H1 (cell line): ENCODE measurements around the gene NABP2. TPM values are rescaled to one million over a fixed set of nuclear protein-coding genes. Genes with fewer than 3 reads are reported as not detected.

Experiments
- CREB1 ChIP-seq: IDR thresholded peaks from 2 replicates; pipeline ENCODE4 v1.6.1; 2012; ENCODE audit warnings: inconsistent platforms
- EZH2 ChIP-seq: fragments of 200-600 bp; sonication (generic); IDR thresholded peaks from 2 replicates; pipeline ENCODE4 v1.7.1; 2012; ENCODE audit warnings: low read depth, mild to moderate bottlenecking, moderate library complexity, low read length, inconsistent platforms; ENCODE audit not compliant: severe bottlenecking
- HDAC6 ChIP-seq: IDR thresholded peaks from one replicate; pipeline ENCODE4 v1.7.1; 2012; ENCODE audit warnings: low read depth, mild to moderate bottlenecking, inconsistent platforms, low read length, moderate library complexity
- PHF8 ChIP-seq: fragments of 200-600 bp; sonication (generic); conservative IDR thresholded peaks from 2 replicates; pipeline ENCODE4 v1.7.1; 2012; ENCODE audit warnings: low read depth, mild to moderate bottlenecking, inconsistent platforms, low read length, moderate library complexity
- POLR2A ChIP-seq, 2 experiments: IDR thresholded peaks; 1 replicate in 1 of 2; 2 replicates in 1 of 2; pipeline ENCODE4 v1.6.1; 2011; ENCODE audit warnings: low read depth in 2 of 2, low read length in 2 of 2, mild to moderate bottlenecking in 2 of 2; ENCODE audit errors: control extremely low read depth in 1 of 2
- POLR2AphosphoS5 ChIP-seq: IDR thresholded peaks from 2 replicates; pipeline ENCODE4 v1.6.1; 2011; ENCODE audit warnings: low read depth, low read length
- SIRT6 ChIP-seq: IDR thresholded peaks from one replicate; pipeline ENCODE4 v1.7.1; 2012; ENCODE audit warnings: low read length, inconsistent platforms
- TEAD4 ChIP-seq: IDR thresholded peaks from 2 replicates; pipeline ENCODE4 v1.6.1; 2012; ENCODE audit warnings: low read depth, low read length, inconsistent platforms, mixed read lengths
- polyA plus RNA-seq, 7 experiments: library from polyadenylated mRNA; depleted of rRNA in 3 of 7; stranded (reverse) in 5 of 7; unstranded in 2 of 7; fragments of >200 nt in 5 of 7; fragments of 200-250 nt in 2 of 7; gene quantifications; 1 replicate in 5 of 7; 2 replicates in 1 of 7; 4 replicates in 1 of 7; pipeline versions ENCODE4 v1.2.1 to v1.2.3, GENCODE V29; 2011 to 2013; ENCODE audit warnings: missing spikeins in 2 of 7, mixed read lengths in 2 of 7
- total RNA-seq: library from RNA; stranded (reverse); fragmentation: NEBNext Ultra II Directional; extraction: Animal tissue kit (Norgen Biotek cat#: 25700); gene quantifications from 2 replicates; pipeline ENCODE4 v1.2.1, GENCODE V29; 2021
- TF ChIP-seq, protein P1 (sequence below): fragments of 300-600 bp; sonication (generic); IDR thresholded peaks from 2 replicates; pipeline ENCODE4 v1.7.1; 2012; ENCODE audit warnings: low read length, moderate library complexity, mild to moderate bottlenecking, inconsistent platforms; ENCODE audit not compliant: insufficient replicate concordance

NABP2 gene
- total and polyA plus RNA-seq, 2 of the 8 experiments (the other 6 are each of a cell fraction or from before 2014, with no cell fraction given) = 58.1 to 67.5 TPM

DNA sequence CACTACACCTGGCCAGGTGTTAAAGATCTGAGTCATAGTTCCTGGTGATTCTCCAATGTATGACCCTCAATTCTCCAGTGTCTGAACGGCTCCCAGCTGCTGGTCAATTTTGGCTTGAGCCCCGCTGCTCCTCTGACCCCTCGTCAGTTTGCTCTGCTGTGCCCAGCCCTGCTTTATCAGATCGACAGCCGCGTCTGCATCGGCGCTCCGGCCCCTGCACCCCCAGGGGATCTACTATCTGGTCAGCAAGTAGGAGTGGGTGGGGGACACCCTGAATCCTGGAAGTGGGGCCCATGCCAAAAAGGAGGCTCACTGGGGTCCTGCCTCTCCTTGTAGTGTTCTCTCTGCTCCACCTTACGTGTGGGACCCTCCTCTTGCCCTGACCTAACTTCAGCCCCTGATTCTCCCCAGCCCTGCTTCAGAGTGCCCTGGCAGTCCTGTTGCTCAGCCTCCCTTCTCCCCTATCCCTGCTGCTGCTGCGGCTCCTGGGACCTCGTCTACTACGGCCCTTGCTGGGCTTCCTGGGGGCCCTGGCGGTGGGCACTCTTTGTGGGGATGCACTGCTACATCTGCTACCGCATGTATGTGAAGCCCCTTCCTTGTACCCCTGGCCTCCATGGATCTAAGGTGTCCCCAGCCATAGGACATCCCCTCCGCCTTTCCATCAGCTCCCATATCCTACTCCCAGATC is 10.7 kb downstream of the NABP2 start (continued):
- TF ChIP-seq, protein P1, sequence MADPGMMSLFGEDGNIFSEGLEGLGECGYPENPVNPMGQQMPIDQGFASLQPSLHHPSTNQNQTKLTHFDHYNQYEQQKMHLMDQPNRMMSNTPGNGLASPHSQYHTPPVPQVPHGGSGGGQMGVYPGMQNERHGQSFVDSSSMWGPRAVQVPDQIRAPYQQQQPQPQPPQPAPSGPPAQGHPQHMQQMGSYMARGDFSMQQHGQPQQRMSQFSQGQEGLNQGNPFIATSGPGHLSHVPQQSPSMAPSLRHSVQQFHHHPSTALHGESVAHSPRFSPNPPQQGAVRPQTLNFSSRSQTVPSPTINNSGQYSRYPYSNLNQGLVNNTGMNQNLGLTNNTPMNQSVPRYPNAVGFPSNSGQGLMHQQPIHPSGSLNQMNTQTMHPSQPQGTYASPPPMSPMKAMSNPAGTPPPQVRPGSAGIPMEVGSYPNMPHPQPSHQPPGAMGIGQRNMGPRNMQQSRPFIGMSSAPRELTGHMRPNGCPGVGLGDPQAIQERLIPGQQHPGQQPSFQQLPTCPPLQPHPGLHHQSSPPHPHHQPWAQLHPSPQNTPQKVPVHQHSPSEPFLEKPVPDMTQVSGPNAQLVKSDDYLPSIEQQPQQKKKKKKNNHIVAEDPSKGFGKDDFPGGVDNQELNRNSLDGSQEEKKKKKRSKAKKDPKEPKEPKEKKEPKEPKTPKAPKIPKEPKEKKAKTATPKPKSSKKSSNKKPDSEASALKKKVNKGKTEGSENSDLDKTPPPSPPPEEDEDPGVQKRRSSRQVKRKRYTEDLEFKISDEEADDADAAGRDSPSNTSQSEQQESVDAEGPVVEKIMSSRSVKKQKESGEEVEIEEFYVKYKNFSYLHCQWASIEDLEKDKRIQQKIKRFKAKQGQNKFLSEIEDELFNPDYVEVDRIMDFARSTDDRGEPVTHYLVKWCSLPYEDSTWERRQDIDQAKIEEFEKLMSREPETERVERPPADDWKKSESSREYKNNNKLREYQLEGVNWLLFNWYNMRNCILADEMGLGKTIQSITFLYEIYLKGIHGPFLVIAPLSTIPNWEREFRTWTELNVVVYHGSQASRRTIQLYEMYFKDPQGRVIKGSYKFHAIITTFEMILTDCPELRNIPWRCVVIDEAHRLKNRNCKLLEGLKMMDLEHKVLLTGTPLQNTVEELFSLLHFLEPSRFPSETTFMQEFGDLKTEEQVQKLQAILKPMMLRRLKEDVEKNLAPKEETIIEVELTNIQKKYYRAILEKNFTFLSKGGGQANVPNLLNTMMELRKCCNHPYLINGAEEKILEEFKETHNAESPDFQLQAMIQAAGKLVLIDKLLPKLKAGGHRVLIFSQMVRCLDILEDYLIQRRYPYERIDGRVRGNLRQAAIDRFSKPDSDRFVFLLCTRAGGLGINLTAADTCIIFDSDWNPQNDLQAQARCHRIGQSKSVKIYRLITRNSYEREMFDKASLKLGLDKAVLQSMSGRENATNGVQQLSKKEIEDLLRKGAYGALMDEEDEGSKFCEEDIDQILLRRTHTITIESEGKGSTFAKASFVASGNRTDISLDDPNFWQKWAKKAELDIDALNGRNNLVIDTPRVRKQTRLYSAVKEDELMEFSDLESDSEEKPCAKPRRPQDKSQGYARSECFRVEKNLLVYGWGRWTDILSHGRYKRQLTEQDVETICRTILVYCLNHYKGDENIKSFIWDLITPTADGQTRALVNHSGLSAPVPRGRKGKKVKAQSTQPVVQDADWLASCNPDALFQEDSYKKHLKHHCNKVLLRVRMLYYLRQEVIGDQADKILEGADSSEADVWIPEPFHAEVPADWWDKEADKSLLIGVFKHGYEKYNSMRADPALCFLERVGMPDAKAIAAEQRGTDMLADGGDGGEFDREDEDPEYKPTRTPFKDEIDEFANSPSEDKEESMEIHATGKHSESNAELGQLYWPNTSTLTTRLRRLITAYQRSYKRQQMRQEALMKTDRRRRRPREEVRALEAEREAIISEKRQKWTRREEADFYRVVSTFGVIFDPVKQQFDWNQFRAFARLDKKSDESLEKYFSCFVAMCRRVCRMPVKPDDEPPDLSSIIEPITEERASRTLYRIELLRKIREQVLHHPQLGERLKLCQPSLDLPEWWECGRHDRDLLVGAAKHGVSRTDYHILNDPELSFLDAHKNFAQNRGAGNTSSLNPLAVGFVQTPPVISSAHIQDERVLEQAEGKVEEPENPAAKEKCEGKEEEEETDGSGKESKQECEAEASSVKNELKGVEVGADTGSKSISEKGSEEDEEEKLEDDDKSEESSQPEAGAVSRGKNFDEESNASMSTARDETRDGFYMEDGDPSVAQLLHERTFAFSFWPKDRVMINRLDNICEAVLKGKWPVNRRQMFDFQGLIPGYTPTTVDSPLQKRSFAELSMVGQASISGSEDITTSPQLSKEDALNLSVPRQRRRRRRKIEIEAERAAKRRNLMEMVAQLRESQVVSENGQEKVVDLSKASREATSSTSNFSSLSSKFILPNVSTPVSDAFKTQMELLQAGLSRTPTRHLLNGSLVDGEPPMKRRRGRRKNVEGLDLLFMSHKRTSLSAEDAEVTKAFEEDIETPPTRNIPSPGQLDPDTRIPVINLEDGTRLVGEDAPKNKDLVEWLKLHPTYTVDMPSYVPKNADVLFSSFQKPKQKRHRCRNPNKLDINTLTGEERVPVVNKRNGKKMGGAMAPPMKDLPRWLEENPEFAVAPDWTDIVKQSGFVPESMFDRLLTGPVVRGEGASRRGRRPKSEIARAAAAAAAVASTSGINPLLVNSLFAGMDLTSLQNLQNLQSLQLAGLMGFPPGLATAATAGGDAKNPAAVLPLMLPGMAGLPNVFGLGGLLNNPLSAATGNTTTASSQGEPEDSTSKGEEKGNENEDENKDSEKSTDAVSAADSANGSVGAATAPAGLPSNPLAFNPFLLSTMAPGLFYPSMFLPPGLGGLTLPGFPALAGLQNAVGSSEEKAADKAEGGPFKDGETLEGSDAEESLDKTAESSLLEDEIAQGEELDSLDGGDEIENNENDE = no peak
- TF ChIP-seq SIRT6 (no peak), EZH2 (no peak), CREB1 (no peak), HDAC6 (no peak), PHF8 (no peak), POLR2A (IDR thresholded peaks at IDR 0.05; ENCODE audit: control extremely low read depth in 1 of 2, low read depth in 2 of 2, low read length in 2 of 2) (no peak), TEAD4 (no peak), POLR2AphosphoS5 (no peak)
